ENCODE results near the gene SMS. TPM values are rescaled to one million over a fixed set of nuclear protein-coding genes. Genes with fewer than 3 reads are reported as not detected.
A peak's percentile ranks its signal among the peaks of the same experiment; 100 is the strongest.

Gene SMS
- total RNA-seq, 1 experiment from 2014 or later = 208 TPM

- DNase-seq (ENCODE audit: low read depth) = peak; percentile 54
Observed at GRCh38 chrX:21975812-21976211, 35.3 kb downstream of the SMS start.

GRCh38 chrX:21978346-21978745, 37.8 kb downstream of the SMS start:
- no peak for DNase-seq (ENCODE audit: low read depth)

- no peak for DNase-seq (ENCODE audit: low read depth)
Observed at GRCh38 chrX:21982311-21982710, 41.8 kb downstream of the SMS start.

GRCh38 chrX:21985332-21985777, 44.8 kb downstream of the SMS start:
- DNase-seq (ENCODE audit: low read depth) = peak; percentile 75

GRCh38 chrX:21986596-21986995, 46.1 kb downstream of the SMS start:
- DNase-seq (ENCODE audit: low read depth) = no peak

- DNase-seq (ENCODE audit: low read depth) = no peak
Observed at GRCh38 chrX:21989384-21989783, 48.9 kb downstream of the SMS start.

- no peak for DNase-seq (ENCODE audit: low read depth)
Observed at GRCh38 chrX:21990832-21991231, 50.3 kb downstream of the SMS start.

GRCh38 chrX:21991504-21991903, 51.0 kb downstream of the SMS start:
- no peak for DNase-seq (ENCODE audit: low read depth)

- no peak for DNase-seq (ENCODE audit: low read depth)
Observed at GRCh38 chrX:21993265-21993664, 52.8 kb downstream of the SMS start.

GRCh38 chrX:21996872-21997455, 56.5 kb downstream of the SMS start:
- DNase-seq (ENCODE audit: low read depth) = peak; percentile 55

- DNase-seq (ENCODE audit: low read depth) = no peak
Observed at GRCh38 chrX:21998037-21998436, 57.5 kb downstream of the SMS start.

- no peak for DNase-seq (ENCODE audit: low read depth)
Observed at GRCh38 chrX:22004866-22005265, 64.4 kb downstream of the SMS start.

GRCh38 chrX:22012051-22012450, 71.5 kb downstream of the SMS start:
- DNase-seq (ENCODE audit: low read depth) = no peak

- no peak for DNase-seq (ENCODE audit: low read depth)
Observed at GRCh38 chrX:22012931-22013330, 72.4 kb downstream of the SMS start.

GRCh38 chrX:22015139-22015750, 74.7 kb downstream of the SMS start:
- DNase-seq (ENCODE audit: low read depth) = no peak

- DNase-seq (ENCODE audit: low read depth) = peak; percentile 21
Observed at GRCh38 chrX:22021751-22022324, 81.3 kb downstream of the SMS start.

GRCh38 chrX:22024577-22024976, 84.1 kb downstream of the SMS start:
- no peak for DNase-seq (ENCODE audit: low read depth)

GRCh38 chrX:22025751-22026150, 85.2 kb downstream of the SMS start:
- no peak for DNase-seq (ENCODE audit: low read depth)

- DNase-seq (ENCODE audit: low read depth) = no peak
Observed at GRCh38 chrX:22026731-22027130, 86.2 kb downstream of the SMS start.

- DNase-seq (ENCODE audit: low read depth) = no peak
Observed at GRCh38 chrX:22032084-22032483, 91.6 kb downstream of the SMS start, which contains the start of gene PHEX. TSS of gene PHEX (plus strand) at chrX:22032325. CDS start at chrX:22033006, 681 bp downstream.

- no peak for DNase-seq (ENCODE audit: low read depth)
Observed at GRCh38 chrX:22032506-22032905, 92.0 kb downstream of the SMS start.

GRCh38 chrX:22033818-22034217, 93.3 kb downstream of the SMS start:
- no peak for DNase-seq (ENCODE audit: low read depth)

- DNase-seq (ENCODE audit: low read depth) = no peak
Observed at GRCh38 chrX:22035236-22035635, 94.7 kb downstream of the SMS start.
